HG03066 (cell line): ENCODE results near the gene TCF7L1.
"Not testable (repeated sequence)": the region's sequence is repeated elsewhere in the genome, so short reads cannot be mapped to it uniquely, and the experiment has no call there.

Source experiments
- ATAC-seq: cut with Tn5 transposase; IDR thresholded peaks from one replicate; pipeline ENCODE4 v1.9.1; 2021; ENCODE audit warnings: low read depth; ENCODE audit not compliant: unreplicated experiment

Gene TCF7L1

GRCh38 chr2:85340034-85340892, 207.1 kb downstream of the TCF7L1 start:
- no peak for ATAC-seq

DNA sequence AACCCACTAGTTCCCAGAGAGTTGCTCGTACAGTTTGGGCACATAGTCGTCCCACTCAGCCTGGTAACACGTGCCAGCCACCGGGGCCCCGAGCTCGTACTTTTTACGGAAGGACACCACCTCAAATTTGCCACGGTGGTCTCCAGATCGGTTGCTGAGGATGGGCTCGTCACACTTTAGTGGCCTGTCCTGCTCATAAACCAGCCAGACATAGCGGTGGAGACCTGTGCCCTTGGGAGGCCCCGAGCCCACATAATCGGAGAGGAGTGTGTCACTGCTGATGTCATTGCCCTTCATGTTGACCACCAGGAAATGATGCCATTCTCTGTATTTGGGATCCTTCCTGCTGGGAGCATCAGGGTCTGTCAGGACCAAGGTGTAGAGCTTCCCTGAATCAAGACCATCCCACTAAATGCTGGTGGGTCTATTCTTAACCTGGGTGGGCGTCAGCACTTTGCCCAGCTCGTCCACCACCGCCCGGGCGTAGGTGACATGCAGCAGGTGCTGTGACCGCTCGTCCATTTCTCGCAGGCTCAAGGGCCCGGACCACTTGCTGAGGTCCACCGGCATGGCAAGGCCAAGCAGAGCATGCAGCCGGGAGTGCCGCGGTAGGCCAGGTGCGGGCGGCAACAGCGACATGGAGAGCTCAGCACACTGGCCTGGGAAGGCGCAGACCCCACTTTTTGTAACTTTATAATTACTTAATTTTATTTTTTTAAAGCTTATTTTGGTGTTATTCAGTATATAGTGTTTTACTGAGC, 208.3 kb downstream of the TCF7L1 start:
- no peak for ATAC-seq

- ATAC-seq, result no peak
Observed at GRCh38 chr2:85342156-85342555, 209.0 kb downstream of the TCF7L1 start.

GRCh38 chr2:85343207-85343895, 210.2 kb downstream of the TCF7L1 start:
- not testable (repeated sequence) for ATAC-seq

DNA sequence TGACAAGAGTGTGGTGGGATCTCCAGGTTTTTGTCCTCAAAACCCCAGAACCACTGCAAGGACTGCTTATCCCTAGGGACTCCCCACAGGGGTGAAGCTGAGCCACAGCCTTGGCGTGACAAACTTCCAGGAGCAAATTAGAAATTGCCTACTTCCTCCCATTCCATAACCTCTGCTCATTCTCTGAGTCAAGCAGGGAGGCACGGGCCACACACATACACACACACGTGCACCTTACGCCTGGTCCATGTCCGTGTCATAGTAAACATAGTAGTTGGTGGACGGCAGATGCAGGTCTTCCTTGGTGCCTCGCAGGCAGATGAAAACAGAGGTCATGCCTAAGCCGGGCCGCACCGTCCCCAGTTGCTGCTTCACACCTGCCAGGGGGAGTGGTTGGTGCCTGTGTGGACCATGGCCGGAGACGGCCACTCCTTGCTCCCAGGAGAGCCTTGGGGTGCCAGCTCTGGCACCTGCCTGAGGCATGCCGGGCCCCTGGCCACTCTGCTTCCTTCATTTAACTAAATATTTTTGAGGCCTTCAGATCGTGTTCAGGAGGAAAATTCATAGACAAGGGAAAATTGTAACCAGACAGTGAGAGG, 211.3 kb downstream of the TCF7L1 start:
- ATAC-seq, result no peak

DNA sequence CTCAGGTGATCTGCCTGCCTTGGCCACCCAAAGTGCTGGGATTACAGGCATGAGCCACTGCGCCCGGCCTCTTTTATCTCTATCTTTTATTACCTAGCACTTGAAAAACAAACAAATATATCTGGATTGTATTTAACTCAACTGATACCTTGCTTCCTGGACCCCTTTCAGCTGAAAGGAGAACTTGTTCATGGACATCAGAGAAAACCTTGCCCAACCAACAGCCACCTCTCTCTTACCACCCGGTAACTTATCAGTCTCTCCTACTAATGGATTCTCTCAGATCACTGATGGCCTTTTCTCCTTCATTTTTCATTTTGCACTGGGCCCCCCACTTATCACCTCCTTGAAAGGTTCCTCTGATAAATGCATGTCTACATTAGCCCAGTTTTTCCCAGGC, 214.4 kb downstream of the TCF7L1 start:
- no peak for ATAC-seq

DNA sequence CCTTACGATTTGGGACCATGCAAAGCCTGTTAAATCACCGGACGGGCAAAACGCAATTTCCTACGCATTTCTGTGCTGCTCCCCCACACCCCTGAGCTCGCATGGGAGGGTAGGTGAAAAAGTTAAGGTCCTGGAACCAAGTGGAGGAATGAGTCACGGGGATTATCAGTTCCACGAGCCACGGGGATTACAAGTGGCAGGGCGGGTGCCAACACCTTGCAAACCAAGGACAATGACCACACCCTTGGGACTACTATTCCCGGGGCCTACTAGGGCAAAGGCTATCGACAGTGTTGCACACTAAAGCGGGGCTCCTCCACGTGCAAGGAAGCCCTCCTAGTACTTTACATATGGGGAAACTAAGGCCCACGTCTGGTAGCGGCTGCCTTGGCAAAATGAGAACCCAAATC, 220.7 kb downstream of the TCF7L1 start:
- ATAC-seq, result peak; percentile 14

DNA sequence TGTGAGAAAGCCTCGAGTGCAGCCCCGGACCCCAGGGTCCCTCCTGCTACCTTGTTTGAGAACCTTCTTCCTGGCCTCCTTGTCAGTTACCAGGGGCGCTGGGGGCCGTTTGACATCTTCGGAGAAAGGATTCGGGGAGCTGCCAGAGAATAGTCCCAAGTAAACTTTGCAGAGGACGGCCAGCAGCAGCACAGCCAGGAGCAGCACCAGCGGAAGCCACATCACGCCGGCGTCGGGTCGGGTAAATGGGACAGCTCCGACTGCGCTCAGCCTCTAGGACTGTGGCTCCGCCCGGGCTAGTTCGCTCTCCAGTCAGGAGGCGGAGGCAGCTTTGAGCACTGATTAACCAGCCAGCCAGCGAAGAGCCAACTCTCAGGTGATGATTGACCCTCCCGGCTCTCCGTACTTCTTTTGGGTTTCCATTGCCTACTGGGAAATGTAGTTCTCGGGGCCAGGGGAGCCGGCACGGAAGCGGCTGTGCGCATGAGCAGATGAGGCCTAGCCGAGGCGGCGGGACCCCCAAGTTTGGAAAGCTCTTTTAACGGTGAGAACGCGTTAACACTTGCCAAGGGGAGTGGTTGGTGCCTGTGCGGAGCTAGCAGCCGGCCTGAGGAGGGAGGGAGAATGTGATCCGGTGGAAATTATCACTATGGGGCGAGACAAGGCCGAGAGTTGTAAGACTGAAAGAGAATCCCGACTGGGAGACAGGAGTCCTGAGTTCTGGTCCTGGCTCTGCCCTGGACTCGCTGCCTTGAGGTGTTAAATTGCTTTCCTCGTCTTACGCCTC, 221.3 kb downstream of the TCF7L1 start, which contains the start of the genes ELMOD3 and RETSAT:
TSS of gene ELMOD3 (plus strand) at position 484 of the 787 bp plus-strand sequence. CDS start 2,430 bp downstream, outside the sequence.
TSS of gene RETSAT (minus strand) at position 243 of the 787 bp plus-strand sequence. CDS start at position 222, 21 bp downstream.
- peak; percentile 98 for ATAC-seq

DNA sequence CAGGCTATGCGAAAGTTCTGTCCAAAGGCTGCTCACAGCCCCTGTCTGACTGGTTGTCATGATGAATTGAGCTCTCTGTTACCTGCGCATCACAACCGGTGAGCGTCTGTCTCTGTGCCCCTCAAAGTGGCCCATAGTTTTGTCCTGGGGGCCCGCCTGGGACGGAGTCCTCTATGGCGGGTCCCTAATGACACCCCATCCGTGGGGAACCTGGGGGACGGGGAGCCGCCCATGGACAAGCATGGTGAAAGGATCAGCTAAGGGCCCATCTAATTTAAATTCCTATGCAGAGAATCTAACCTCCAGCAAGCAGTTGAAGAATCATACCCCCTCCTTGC, 221.8 kb downstream of the TCF7L1 start:
- peak; percentile 4 for ATAC-seq

DNA sequence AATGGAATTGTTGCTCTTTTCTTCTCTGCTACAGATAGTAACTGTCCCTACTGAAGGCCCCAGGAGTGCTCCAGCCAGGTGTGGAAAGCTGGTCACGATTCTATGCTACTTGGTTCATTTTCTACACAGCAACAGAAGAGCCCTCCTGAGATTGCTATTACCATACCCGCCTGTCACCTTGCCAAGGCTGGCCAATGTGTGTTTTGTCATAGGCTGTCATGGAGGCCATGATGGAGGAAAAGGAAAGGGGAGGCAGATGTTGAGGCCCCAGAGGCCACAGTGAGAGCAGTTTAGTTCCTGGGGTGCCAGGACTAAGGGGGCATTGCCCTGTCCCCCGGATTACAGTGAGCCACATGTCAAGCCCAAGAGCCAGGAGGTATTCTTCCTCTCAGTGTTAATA, 222.3 kb downstream of the TCF7L1 start:
- ATAC-seq, result no peak

DNA sequence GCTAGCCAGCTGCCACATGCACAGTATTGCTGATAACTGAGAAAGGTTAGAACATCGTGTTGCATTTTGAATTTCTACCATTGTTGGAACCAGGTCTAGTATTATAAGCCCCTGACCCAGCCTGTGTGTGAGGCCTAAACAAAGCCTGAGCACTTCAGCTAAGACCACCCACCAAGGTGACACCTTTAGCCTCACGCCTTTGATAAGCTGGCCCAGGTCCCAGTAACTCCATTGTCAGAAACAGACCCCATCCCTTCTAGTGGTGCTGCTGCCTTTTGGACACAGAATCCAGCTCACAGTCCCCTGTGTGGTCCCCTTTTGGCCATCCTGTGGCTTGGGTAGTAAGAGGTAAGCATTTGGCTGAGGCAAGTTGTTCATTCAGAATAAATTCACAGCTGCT, 223.0 kb downstream of the TCF7L1 start:
- no peak for ATAC-seq

DNA sequence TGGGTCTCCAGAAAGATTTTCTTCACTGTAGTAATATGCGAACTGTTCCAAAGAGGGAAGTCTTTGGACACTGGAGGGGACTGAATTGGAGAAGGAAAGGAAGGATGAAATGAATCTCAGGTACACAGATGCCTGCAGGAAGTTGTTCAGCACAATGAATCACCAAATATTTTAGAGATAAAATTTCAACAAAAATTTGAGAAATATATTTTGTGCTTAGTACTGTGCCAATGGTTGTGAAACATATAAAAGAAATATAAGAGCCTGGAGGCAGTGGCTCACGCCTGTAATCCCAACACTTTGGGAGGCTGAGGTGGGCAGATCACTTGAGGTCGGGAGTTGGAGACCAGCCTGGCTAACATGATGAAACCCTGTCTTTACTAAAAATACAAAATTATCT, 224.5 kb downstream of the TCF7L1 start:
- no peak for ATAC-seq
